Endothelial cell of umbilical vein (primary cell): ENCODE measurements around the gene ATP6V1A. TPM values are rescaled to one million over a fixed set of nuclear protein-coding genes. Genes with fewer than 3 reads are reported as not detected.

Experiments
- BruUV-seq: library from RNA; stranded (reverse); fragments of 400-500 nt; replicated peaks from 2 replicates; lab custom pipeline; 2021; lab: Mats Ljungman, UMichigan
- CTCF ChIA-PET: fragments of 300-600, 350-600 bp; sonication (Branson Sonifier 250); formaldehyde crosslinking; loops from one replicate; lab custom pipeline; 2021; ENCODE audit warnings: antibody characterized with exemption, inconsistent platforms; lab: Charles Lee
- POLR2A ChIA-PET: fragments of 300-600, 350-600 bp; sonication (Branson Sonifier 250); formaldehyde crosslinking; loops from one replicate; lab custom pipeline; 2021; ENCODE audit warnings: antibody characterized with exemption, inconsistent platforms; lab: Charles Lee
- DNase-seq: peaks from one replicate; pipeline ENCODE4 v3.0.0-alpha.2; 2011; ENCODE audit warnings: low read depth, low spot score
- FAIRE-seq: peaks from 2 replicates; lab custom pipeline; 2011; peaks lifted over from hg19 to GRCh38; lab: Jason Lieb, UNC
- H2AFZ ChIP-seq: 2 replicates; pipeline ENCODE4 v1.6.0; 2012; ENCODE audit warnings: low read depth, low read length, control low read depth, inconsistent platforms
- H3K27ac ChIP-seq: 2 replicates; pipeline ENCODE4 v1.5.1; 2011; ENCODE audit warnings: low read depth, mild to moderate bottlenecking, control low read depth, low read length, moderate library complexity; ENCODE audit not compliant: insufficient read depth
- H3K27me3 ChIP-seq, 2 experiments: 2 replicates each; pipeline versions ENCODE4 v1.6.0 to v1.6.1; 2011; ENCODE audit warnings: low read length in 2 of 2, mixed read lengths in 1 of 2; ENCODE audit not compliant: control insufficient read depth in 2 of 2, insufficient read depth in 2 of 2
- H3K36me3 ChIP-seq, 2 experiments: 2 replicates in 1 of 2; 3 replicates in 1 of 2; pipeline ENCODE4 v1.5.1; 2011; ENCODE audit warnings: low read length in 2 of 2, mild to moderate bottlenecking in 1 of 2, moderate library complexity in 1 of 2; ENCODE audit not compliant: control insufficient read depth in 2 of 2, insufficient read depth in 2 of 2; ENCODE audit errors: extremely low read depth in 1 of 2
- H3K4me1 ChIP-seq: 3 replicates; pipeline ENCODE4 v1.5.1; 2011; ENCODE audit warnings: mild to moderate bottlenecking, low read length; ENCODE audit not compliant: control insufficient read depth, insufficient read depth; ENCODE audit errors: extremely low read depth
- H3K4me2 ChIP-seq: 2 replicates; pipeline ENCODE4 v1.6.1; 2011; ENCODE audit warnings: low read length, control low read depth, mixed read lengths; ENCODE audit not compliant: insufficient read depth
- H3K4me3 ChIP-seq, 3 experiments: fragments of 200-600 bp in 1 of 3; sonication (generic), shearing (Covaris generic) in 1 of 3; replicated peaks in 1 of 3; 2 replicates each; pipeline ENCODE4 v1.5.1; 2011 to 2016; ENCODE audit warnings: control low read depth in 3 of 3, low read length in 3 of 3, mild to moderate bottlenecking in 2 of 3, inconsistent platforms in 1 of 3, low read depth in 1 of 3, moderate library complexity in 1 of 3; ENCODE audit not compliant: insufficient read depth in 1 of 3
- H3K79me2 ChIP-seq: 2 replicates; pipeline ENCODE4 v1.6.0; 2012; ENCODE audit warnings: low read length, inconsistent platforms; ENCODE audit not compliant: control insufficient read depth, insufficient read depth
- H3K9ac ChIP-seq: replicated peaks from 2 replicates; pipeline ENCODE3; 2011; ENCODE audit warnings: low read length, control low read depth; ENCODE audit not compliant: insufficient read depth; ENCODE audit errors: extremely low read depth
- H3K9me1 ChIP-seq: replicated peaks from 3 replicates; pipeline ENCODE4 v1.6.0; 2011; ENCODE audit warnings: mild to moderate bottlenecking, low read length; ENCODE audit not compliant: control insufficient read depth, insufficient read depth; ENCODE audit errors: extremely low read depth
- H3K9me3 ChIP-seq: replicated peaks from 2 replicates; pipeline ENCODE4 v1.5.1; 2012; ENCODE audit warnings: low read length, inconsistent platforms; ENCODE audit not compliant: control insufficient read depth, insufficient read depth
- H4K20me1 ChIP-seq: replicated peaks from 2 replicates; pipeline ENCODE3; 2011; ENCODE audit warnings: mild to moderate bottlenecking, low read length; ENCODE audit not compliant: control insufficient read depth, insufficient read depth; ENCODE audit errors: extremely low read depth
- EZH2 ChIP-seq: IDR thresholded peaks from 2 replicates; pipeline ENCODE4 v1.6.1; 2012; ENCODE audit warnings: borderline replicate concordance, low read depth, mild to moderate bottlenecking, moderate library complexity, low read length, inconsistent platforms; ENCODE audit not compliant: severe bottlenecking
- FOS ChIP-seq: IDR thresholded peaks from 2 replicates; pipeline ENCODE4 v1.6.1; 2011; ENCODE audit warnings: mild to moderate bottlenecking, low read length, moderate library complexity, borderline replicate concordance; ENCODE audit not compliant: insufficient read depth
- GATA2 ChIP-seq: IDR thresholded peaks from 2 replicates; pipeline ENCODE4 v1.7.0; 2011; ENCODE audit warnings: low read depth, mild to moderate bottlenecking, moderate library complexity, mixed read lengths, low read length; ENCODE audit not compliant: insufficient read length, insufficient read depth
- JUN ChIP-seq: IDR thresholded peaks from 2 replicates; pipeline ENCODE4 v1.6.1; 2011; ENCODE audit warnings: borderline replicate concordance, low read depth; ENCODE audit not compliant: insufficient read length, insufficient read depth
- MYC ChIP-seq: IDR thresholded peaks from one replicate; pipeline ENCODE4 v1.6.1; 2011; ENCODE audit warnings: mild to moderate bottlenecking, low read depth, low read length
- POLR2A ChIP-seq: IDR thresholded peaks from 2 replicates; pipeline ENCODE4 v1.6.1; 2012; ENCODE audit warnings: low read depth, mild to moderate bottlenecking, control low read depth, low read length
- POLR2AphosphoS5 ChIP-seq: IDR thresholded peaks from 2 replicates; pipeline ENCODE4 v1.6.1; 2012; ENCODE audit warnings: low read depth, mild to moderate bottlenecking, control low read depth, low read length, moderate library complexity; ENCODE audit not compliant: insufficient read depth
- dilution Hi-C: fragments of 300-500 bp; cut with MboI; formaldehyde crosslinking; loops from one replicate; pipeline ENCODE4 v1.15.0; 2019; ENCODE audit warnings: low sequenced_read_pairs; ENCODE audit not compliant: extremely low pct_ligation_motif_present
- intact Hi-C: fragments of 100-400 bp; cut with micrococcal nuclease; formaldehyde crosslinking; loops from one replicate; pipeline ENCODE4 v1.10.0; 2022
- polyA plus RNA-seq, 4 experiments: library from polyadenylated mRNA; depleted of rRNA in 3 of 4; stranded (reverse) in 3 of 4; unstranded in 1 of 4; fragments of >200 nt; gene quantifications; 2 replicates each; pipeline versions ENCODE4 v1.2.1 to v1.2.3, GENCODE V29; 2011 to 2012; ENCODE audit warnings: missing spikeins in 1 of 4
- total RNA-seq: library from RNA; stranded (reverse); gene quantifications from 2 replicates; pipeline ENCODE4 v1.2.3, GENCODE V29; 2021
- TF ChIP-seq, protein P1 (sequence below), 2 donors: IDR thresholded peaks; 1 replicate in 1 of 2; 2 replicates in 1 of 2; pipeline ENCODE4 v1.5.1; 2011; ENCODE audit warnings: low read length in 2 of 2, mild to moderate bottlenecking in 2 of 2, moderate library complexity in 2 of 2, control low read depth in 1 of 2, inconsistent platforms in 1 of 2, low read depth in 1 of 2; ENCODE audit not compliant: insufficient read depth in 1 of 2; ENCODE audit errors: extremely low read depth in 1 of 2
- TF ChIP-seq, protein P2 (sequence below): IDR thresholded peaks from 2 replicates; pipeline ENCODE4 v1.6.1; 2011; ENCODE audit not compliant: insufficient read depth, insufficient read length

The ATP6V1A gene
- total and polyA plus RNA-seq, 2 donors (not counting 3 experiments of a cell fraction or from before 2014, with no cell fraction given) = 20.9 to 96.9 TPM

DNA sequence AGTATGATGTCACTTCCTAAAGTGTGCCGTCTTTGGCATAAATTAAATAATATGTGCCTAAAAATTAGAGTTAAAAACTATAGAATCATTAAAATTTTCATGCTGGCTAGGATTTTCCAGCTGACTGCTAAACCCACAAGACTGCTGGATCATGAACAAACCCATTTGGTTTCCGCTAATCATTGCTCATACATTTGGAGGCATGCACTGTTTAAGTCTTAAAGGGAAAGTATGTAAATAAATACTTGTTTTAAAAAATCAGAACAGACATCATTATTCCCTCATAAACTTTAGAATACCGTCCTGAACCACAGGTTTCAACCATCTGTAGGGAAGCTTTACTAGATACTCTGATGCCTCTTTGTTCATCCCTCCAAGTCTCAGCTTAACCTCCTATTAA, 26.5 kb downstream of the ATP6V1A start:
- no peak overlapping the region for H2AFZ ChIP-seq
- intact Hi-C loops = no loop called here
- no peak overlapping the region for H3K27ac ChIP-seq
- H3K36me3 ChIP-seq = no peaks in the 10 kb centered on the region
- no peaks in the 10 kb centered on the region for H3K27me3 ChIP-seq
- BruUV-seq = no TSS peak
- no peak for DNase-seq
- FAIRE-seq = no peak
- H3K4me3 ChIP-seq = no peak overlapping the region
- dilution Hi-C loops = no loop called here
- TF ChIP-seq POLR2AphosphoS5 = no peak
- no peaks in the 10 kb centered on the region for H3K9me1 ChIP-seq
- no peaks in the 10 kb centered on the region for H3K9me3 ChIP-seq
- ChIA-PET CTCF (interaction anchor here (1.1 to 1.8 kb wide), 2 partner anchors 10 to 14 kb away, joined by 3 to 5 read pairs; no protein-coding TSS in a partner anchor), POLR2A (no interaction called here)
- H3K4me1 ChIP-seq = no peaks in the 10 kb centered on the region
- H3K4me2 ChIP-seq = no peak overlapping the region
- no peak overlapping the region for H3K9ac ChIP-seq
- no peaks in the 10 kb centered on the region for H4K20me1 ChIP-seq
- peaks cover 2% of the 10 kb centered on the region for H3K79me2 ChIP-seq

DNA sequence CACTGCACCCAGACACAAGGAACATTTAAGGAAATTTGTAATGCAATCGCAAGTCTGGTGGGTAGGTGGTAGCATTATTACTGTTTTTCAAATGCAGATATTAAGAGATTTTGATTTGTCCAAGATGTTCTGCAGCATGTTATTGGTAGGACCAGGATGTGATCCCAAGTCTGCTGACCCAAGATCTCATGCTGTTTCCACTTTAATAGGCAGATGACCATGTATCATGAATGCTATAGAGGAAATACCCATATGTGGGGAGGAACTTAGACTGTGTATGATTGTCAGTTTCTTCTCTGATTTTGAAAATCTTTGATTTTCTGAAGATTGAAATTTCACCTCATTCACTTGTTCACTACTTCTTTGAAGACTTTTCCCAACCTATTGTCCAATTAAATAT, 28.7 kb downstream of the ATP6V1A start:
- intact Hi-C loops (no loop called here), dilution Hi-C loops (no loop called here)
- no peak for DNase-seq

More for the DNA sequence above, 28.7 kb downstream of the ATP6V1A start:
- Histone ChIP-seq H3K9me1 (no peaks in the 10 kb centered on the region), H3K4me1 (no peaks in the 10 kb centered on the region), H3K9me3 (no peaks in the 10 kb centered on the region), H3K36me3 (peaks cover 0 to 5% of the 10 kb centered on the region in 2 experiments), H3K79me2 (peaks cover 2% of the 10 kb centered on the region), H3K4me3 (no peak overlapping the region), H3K27me3 (no peaks in the 10 kb centered on the region), H4K20me1 (no peaks in the 10 kb centered on the region), H3K4me2 (no peak overlapping the region), H3K9ac (no peak overlapping the region), H3K27ac (no peak overlapping the region), H2AFZ (no peak overlapping the region)
- TF ChIP-seq EZH2 (no peak), POLR2A (no peak), GATA2 (no peak), FOS (no peak), JUN (no peak), MYC (no peak), POLR2AphosphoS5 (no peak)
- TF ChIP-seq, protein P1, sequence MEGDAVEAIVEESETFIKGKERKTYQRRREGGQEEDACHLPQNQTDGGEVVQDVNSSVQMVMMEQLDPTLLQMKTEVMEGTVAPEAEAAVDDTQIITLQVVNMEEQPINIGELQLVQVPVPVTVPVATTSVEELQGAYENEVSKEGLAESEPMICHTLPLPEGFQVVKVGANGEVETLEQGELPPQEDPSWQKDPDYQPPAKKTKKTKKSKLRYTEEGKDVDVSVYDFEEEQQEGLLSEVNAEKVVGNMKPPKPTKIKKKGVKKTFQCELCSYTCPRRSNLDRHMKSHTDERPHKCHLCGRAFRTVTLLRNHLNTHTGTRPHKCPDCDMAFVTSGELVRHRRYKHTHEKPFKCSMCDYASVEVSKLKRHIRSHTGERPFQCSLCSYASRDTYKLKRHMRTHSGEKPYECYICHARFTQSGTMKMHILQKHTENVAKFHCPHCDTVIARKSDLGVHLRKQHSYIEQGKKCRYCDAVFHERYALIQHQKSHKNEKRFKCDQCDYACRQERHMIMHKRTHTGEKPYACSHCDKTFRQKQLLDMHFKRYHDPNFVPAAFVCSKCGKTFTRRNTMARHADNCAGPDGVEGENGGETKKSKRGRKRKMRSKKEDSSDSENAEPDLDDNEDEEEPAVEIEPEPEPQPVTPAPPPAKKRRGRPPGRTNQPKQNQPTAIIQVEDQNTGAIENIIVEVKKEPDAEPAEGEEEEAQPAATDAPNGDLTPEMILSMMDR (IDR thresholded peaks at IDR 0.05; ENCODE audit: extremely low read depth in 1 of 2, insufficient read depth in 1 of 2, low read depth in 1 of 2, low read length in 2 of 2) = no peak
- TF ChIP-seq, protein P2, sequence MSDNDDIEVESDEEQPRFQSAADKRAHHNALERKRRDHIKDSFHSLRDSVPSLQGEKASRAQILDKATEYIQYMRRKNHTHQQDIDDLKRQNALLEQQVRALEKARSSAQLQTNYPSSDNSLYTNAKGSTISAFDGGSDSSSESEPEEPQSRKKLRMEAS = no peak
- POLR2A ChIA-PET = no interaction called here
- CTCF ChIA-PET = no interaction called here
- FAIRE-seq = no peak
- BruUV-seq = no TSS peak
